Measurements from ENCODE around the gene MRPS22. TPM values are rescaled to one million over a fixed set of nuclear protein-coding genes. Genes with fewer than 3 reads are reported as not detected.
A peak's percentile ranks its signal among the peaks of the same experiment; 100 is the strongest.

Gene MRPS22
- total RNA-seq, 4 donors from 2014 or later = 40.1 to 60.9 (median 48.6) TPM

DNA sequence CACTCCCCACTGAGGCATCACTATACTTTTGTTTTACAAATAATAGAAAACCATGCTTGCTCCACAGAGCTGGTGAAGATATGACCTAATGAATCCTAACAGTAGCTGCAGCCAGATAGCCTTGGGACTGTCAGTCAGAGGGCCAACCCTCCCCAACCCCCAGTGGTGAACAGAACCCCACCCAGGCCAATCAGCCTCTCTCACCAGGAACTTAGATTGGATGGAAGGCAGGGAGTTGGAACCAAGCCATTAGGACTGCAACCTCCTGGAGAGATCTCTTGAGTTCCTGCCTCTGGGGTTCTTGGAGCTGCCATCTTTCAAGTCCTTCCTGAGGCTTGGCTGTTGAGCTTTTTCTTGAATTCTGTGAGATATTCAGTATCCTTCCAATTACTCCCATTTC, 3.0 kb upstream of the MRPS22 start:
- Histone ChIP-seq H3K27ac (no peak overlapping the region), H3K9me3 (no peaks in the 10 kb centered on the region), H3K27me3 (no peaks in the 10 kb centered on the region), H3K4me1 (peaks cover 5 to 13% of the 10 kb centered on the region in 2 donors), H3K4me3 (replicated peaks in 1 of 3) (no peak overlapping the region), H3K36me3 (no peaks in the 10 kb centered on the region)
- intact Hi-C loops (cut with DNase I) = no loop called here
- TF ChIP-seq POLR2A (IDR thresholded peaks at IDR 0.05) = no peak
- TF ChIP-seq, protein P1, sequence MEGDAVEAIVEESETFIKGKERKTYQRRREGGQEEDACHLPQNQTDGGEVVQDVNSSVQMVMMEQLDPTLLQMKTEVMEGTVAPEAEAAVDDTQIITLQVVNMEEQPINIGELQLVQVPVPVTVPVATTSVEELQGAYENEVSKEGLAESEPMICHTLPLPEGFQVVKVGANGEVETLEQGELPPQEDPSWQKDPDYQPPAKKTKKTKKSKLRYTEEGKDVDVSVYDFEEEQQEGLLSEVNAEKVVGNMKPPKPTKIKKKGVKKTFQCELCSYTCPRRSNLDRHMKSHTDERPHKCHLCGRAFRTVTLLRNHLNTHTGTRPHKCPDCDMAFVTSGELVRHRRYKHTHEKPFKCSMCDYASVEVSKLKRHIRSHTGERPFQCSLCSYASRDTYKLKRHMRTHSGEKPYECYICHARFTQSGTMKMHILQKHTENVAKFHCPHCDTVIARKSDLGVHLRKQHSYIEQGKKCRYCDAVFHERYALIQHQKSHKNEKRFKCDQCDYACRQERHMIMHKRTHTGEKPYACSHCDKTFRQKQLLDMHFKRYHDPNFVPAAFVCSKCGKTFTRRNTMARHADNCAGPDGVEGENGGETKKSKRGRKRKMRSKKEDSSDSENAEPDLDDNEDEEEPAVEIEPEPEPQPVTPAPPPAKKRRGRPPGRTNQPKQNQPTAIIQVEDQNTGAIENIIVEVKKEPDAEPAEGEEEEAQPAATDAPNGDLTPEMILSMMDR (IDR thresholded peaks at IDR 0.05) = no peak
- DNase-seq = no peak

- Histone ChIP-seq H3K27me3 (no peaks in the 10 kb centered on the region), H3K36me3 (peaks cover 0 to 4% of the 10 kb centered on the region in 2 donors), H3K4me3 (replicated peaks in 1 of 3) (no peak overlapping the region), H3K4me1 (peaks cover 5 to 16% of the 10 kb centered on the region in 2 donors), H3K27ac (no peak overlapping the region), H3K9me3 (no peaks in the 10 kb centered on the region)
- no peak for DNase-seq
- no peak for TF ChIP-seq POLR2A (IDR thresholded peaks at IDR 0.05)
- TF ChIP-seq, protein P1 (IDR thresholded peaks at IDR 0.05) = no peak
- intact Hi-C loops (cut with DNase I) = no loop called here
Measured at GRCh38 chr3:139342054-139342453, 1.8 kb upstream of the MRPS22 start.

DNA sequence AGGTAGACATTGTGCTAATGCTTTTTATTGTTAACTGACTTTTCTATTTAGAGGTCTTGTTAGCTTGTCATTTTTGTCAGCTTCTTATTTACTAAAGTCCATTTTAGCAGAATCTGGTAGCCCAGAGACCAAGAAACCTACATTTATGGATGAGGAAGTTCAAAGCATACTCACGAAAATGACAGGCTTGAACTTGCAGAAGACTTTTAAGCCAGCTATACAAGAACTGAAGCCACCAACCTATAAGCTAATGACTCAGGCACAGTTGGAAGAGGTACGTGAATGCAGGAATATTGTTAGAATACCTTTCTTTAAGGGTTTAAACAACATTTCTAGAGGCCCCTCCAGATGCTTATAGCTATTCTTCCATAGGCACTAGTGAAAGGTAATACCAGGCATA, 3.0 kb downstream of the MRPS22 start:
- Histone ChIP-seq H3K9me3 (no peaks in the 10 kb centered on the region), H3K4me1 (peaks cover 5 to 16% of the 10 kb centered on the region in 2 donors), H3K4me3 (replicated peaks in 1 of 3) (no peak overlapping the region), H3K27me3 (no peaks in the 10 kb centered on the region), H3K36me3 (peaks cover 24 to 25% of the 10 kb centered on the region in 2 donors), H3K27ac (no peak overlapping the region)
- TF ChIP-seq, protein P1 (IDR thresholded peaks at IDR 0.05) = no peak
- TF ChIP-seq POLR2A (IDR thresholded peaks at IDR 0.05) = no peak
- intact Hi-C loops (cut with DNase I) = no loop called here
- DNase-seq = no peak
- 82 to 92% methylated on average over 2 of the region's 2 CpGs for WGBS, 2 donors

DNA sequence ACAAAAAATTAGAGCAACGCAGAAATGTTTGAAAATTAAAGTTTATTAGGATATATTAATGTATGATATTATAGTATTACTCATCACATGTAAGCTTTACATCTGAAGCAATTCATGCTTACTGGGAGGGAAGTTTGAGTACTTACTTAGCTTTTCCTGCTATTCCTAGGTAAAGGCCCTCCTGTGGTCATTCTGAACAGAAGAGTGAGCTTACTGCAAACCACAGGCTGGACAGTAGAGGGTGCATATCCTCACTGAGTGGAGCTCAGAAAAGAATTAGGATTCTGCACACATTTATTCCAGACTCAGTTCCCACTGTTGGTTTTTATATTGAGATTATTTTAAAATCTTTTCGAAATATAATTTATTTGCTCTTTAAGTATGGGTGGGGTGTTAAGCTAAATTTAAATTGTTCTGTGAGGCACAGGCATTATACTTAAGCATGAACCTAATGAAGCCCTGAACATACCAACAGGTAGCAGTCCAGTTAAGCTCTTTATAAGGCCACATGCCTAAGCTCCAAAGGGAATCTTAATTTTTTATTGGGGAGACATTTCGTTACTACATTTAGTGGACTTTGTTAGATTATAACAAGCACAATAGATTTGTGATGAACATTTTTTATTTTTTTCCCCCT, 10.2 kb downstream of the MRPS22 start:
- Histone ChIP-seq H3K36me3 (peaks cover 41 to 70% of the 10 kb centered on the region in 2 donors), H3K27me3 (no peaks in the 10 kb centered on the region), H3K4me1 (peaks cover 5% of the 10 kb centered on the region in 2 donors), H3K9me3 (no peaks in the 10 kb centered on the region), H3K4me3 (replicated peaks in 1 of 3) (no peak overlapping the region), H3K27ac (no peak overlapping the region)
- intact Hi-C loops (cut with DNase I) = no loop called here
- DNase-seq = peak; percentile 16 to 20
- WGBS, 2 donors = 75 to 84% methylated on average over 3 of the region's 3 CpGs
- TF ChIP-seq, protein P1 (IDR thresholded peaks at IDR 0.05) = peak in 5 of 6 experiments; percentile 12 to 59 (median 32)
- no peak for TF ChIP-seq POLR2A (IDR thresholded peaks at IDR 0.05)

- Histone ChIP-seq H3K27ac (no peak overlapping the region), H3K4me3 (replicated peaks in 1 of 3) (no peak overlapping the region), H3K27me3 (no peaks in the 10 kb centered on the region), H3K9me3 (no peaks in the 10 kb centered on the region), H3K4me1 (peaks cover 11% of the 10 kb centered on the region in 2 donors), H3K36me3 (peaks cover 46 to 76% of the 10 kb centered on the region in 2 donors)
- no peak for DNase-seq
- 97 to 99% methylated on average over 4 of the region's 4 CpGs for WGBS, 2 donors
- TF ChIP-seq, protein P1 (IDR thresholded peaks at IDR 0.05) = no peak
- TF ChIP-seq POLR2A (IDR thresholded peaks at IDR 0.05) = no peak
- intact Hi-C loops (cut with DNase I) = no loop called here
Measured at GRCh38 chr3:139354661-139355060, 10.8 kb downstream of the MRPS22 start.

Measured in thyroid gland (tissue), 4 donors.